Subcutaneous preadipocyte (primary cell): ENCODE data around the gene MRPL4. TPM values are rescaled to one million over a fixed set of nuclear protein-coding genes. Genes with fewer than 3 reads are reported as not detected.

Experiments used
- small RNA-seq: library from RNA; depleted of rRNA; stranded (forward); fragments of <200 nt; gene quantifications from one replicate; pipeline ENCODE3, GENCODE V24; 2012
- total RNA-seq: library from RNA; depleted of rRNA; stranded (reverse); fragments of >200 nt; gene quantifications from 2 replicates; pipeline ENCODE4 v1.2.3, GENCODE V29; 2012

MRPL4 gene
- total RNA-seq, result 70.9 and 71.2 TPM in 2 replicates

GRCh38 chr19:10251792-10252694, at the start of gene MRPL4:
Gene MRPL4, plus strand, starts transcription at chr19:10252214. Its CDS starts 40 bp downstream, at chr19:10252254.

GRCh38 chr19:10230861-10231611, 21.0 kb upstream of the MRPL4 start, which contains the start of gene S1PR2:
Gene S1PR2, minus strand, starts transcription at chr19:10231331. Its CDS starts 6,426 bp downstream, at chr19:10224905.

GRCh38 chr19:10270616-10271394, 18.8 kb downstream of the MRPL4 start, which contains the start of gene ICAM1:
Gene ICAM1, plus strand, starts transcription at chr19:10271120. Its CDS starts 40 bp downstream, at chr19:10271160.

GRCh38 chr19:10286803-10287737, 35.1 kb downstream of the MRPL4 start, which contains the start of gene ICAM4:
Gene ICAM4, plus strand, starts transcription at chr19:10286955. Its CDS starts 58 bp downstream, at chr19:10287013.

GRCh38 chr19:10289836-10290356, 37.9 kb downstream of the MRPL4 start, which contains the start of gene ICAM5:
Gene ICAM5, plus strand, starts transcription at chr19:10289952. Its CDS starts 92 bp downstream, at chr19:10290044.

GRCh38 chr19:10309423-10309822, 57.4 kb downstream of the MRPL4 start, which contains the start of gene ZGLP1:
Gene ZGLP1, minus strand, starts transcription at chr19:10309815.

Small RNA genes within 50 kb of the gene (small RNA-seq; reads per million reads assigned to genes)
- gene AC011511.1, result not detected
- not detected for gene MIR4322

Other genes with a start within 250 kb of the MRPL4 start
- gene COL5A3, start 241.7 kb upstream of the MRPL4 start, total RNA-seq, result 11.1 and 18.7 TPM in 2 replicates
- gene RDH8, start 238.7 kb upstream of the MRPL4 start, total RNA-seq, result 0.39 TPM in 1 of 2 replicates, not detected in the other
- gene SHFL, start 165.9 kb upstream of the MRPL4 start, total RNA-seq, result 13.1 and 16.2 TPM in 2 replicates
- 0.37 TPM in 1 of 2 replicates, not detected in the other for gene ANGPTL6, start 149.5 kb upstream of the MRPL4 start, total RNA-seq
- 35.6 and 45.5 TPM in 2 replicates for gene PPAN, start 145.9 kb upstream of the MRPL4 start, total RNA-seq
- 2.9 and 3.5 TPM in 2 replicates for gene P2RY11, start 140.5 kb upstream of the MRPL4 start, total RNA-seq
- 237 and 313 TPM in 2 replicates for gene EIF3G, start 132.3 kb upstream of the MRPL4 start, total RNA-seq
- gene DNMT1, start 57.3 kb upstream of the MRPL4 start, total RNA-seq, result 82.7 and 148 TPM in 2 replicates
- 37.5 and 56.1 TPM in 2 replicates for gene S1PR2, start 20.9 kb upstream of the MRPL4 start, total RNA-seq
- 4.4 and 5.3 TPM in 2 replicates for gene ICAM1, start 18.9 kb downstream of the MRPL4 start, total RNA-seq
- gene ICAM4, start 34.7 kb downstream of the MRPL4 start, total RNA-seq, result 0.39 TPM in 1 of 2 replicates, not detected in the other
- gene ICAM5, start 37.7 kb downstream of the MRPL4 start, total RNA-seq, result under 0.01 and 0.20 TPM in 2 replicates
- 0.20 and 0.37 TPM in 2 replicates for gene ZGLP1, start 57.6 kb downstream of the MRPL4 start, total RNA-seq
- gene FDX2, start 63.8 kb downstream of the MRPL4 start, total RNA-seq, result 11.4 and 15.6 TPM in 2 replicates
- gene RAVER1, start 81.3 kb downstream of the MRPL4 start, total RNA-seq, result 6.2 and 14.1 TPM in 2 replicates
- 8.4 and 11.4 TPM in 2 replicates for gene ICAM3, start 87.4 kb downstream of the MRPL4 start, total RNA-seq
- gene TYK2, start 128.4 kb downstream of the MRPL4 start, total RNA-seq, result 63.9 and 75.5 TPM in 2 replicates
- 153 and 160 TPM in 2 replicates for gene CDC37, start 151.3 kb downstream of the MRPL4 start, total RNA-seq
- gene PDE4A, start 168.3 kb downstream of the MRPL4 start, total RNA-seq, result 5.1 and 6.1 TPM in 2 replicates